ENCODE measurements around the gene BARD1.
"Not testable (repeated sequence)": the region's sequence is repeated elsewhere in the genome, so short reads cannot be mapped to it uniquely, and the experiment has no call there.

BARD1 gene

DNA sequence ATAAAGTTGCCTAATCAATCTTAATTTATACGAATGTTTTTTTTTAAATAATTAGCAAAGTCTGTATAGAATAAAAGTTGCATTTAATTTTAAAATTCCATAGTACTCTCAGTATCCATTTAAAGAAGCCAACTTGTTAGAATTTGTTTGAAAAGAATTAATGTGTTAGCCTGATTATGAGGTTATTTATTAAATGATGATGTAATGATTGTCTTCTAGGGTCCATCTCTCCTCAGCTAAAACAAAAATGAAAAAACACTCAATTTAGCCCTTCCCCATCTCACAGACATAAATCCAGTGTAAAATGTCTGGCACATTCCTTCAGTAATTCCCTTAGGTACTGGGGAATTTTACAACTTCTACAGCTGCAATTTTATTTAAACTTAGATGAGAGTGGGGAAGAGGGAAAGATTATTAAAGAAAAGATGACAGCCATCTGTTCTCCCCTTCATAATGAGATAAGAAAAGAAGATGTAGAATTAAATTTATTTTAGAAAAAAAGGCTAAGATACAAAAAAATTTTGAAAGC is 68.6 kb downstream of the BARD1 start:
- TF ChIP-seq, protein P1, sequence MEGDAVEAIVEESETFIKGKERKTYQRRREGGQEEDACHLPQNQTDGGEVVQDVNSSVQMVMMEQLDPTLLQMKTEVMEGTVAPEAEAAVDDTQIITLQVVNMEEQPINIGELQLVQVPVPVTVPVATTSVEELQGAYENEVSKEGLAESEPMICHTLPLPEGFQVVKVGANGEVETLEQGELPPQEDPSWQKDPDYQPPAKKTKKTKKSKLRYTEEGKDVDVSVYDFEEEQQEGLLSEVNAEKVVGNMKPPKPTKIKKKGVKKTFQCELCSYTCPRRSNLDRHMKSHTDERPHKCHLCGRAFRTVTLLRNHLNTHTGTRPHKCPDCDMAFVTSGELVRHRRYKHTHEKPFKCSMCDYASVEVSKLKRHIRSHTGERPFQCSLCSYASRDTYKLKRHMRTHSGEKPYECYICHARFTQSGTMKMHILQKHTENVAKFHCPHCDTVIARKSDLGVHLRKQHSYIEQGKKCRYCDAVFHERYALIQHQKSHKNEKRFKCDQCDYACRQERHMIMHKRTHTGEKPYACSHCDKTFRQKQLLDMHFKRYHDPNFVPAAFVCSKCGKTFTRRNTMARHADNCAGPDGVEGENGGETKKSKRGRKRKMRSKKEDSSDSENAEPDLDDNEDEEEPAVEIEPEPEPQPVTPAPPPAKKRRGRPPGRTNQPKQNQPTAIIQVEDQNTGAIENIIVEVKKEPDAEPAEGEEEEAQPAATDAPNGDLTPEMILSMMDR (IDR thresholded peaks at IDR 0.05; ENCODE audit: insufficient read depth, low read length, poor library complexity, severe bottlenecking) = no peak
- DNase-seq (ENCODE audit: extremely low read depth, insufficient read length) = no peak
- H3K4me3 ChIP-seq (replicated peaks; ENCODE audit: low read depth, low read length) = no peak overlapping the region
- H3K36me3 ChIP-seq (ENCODE audit: control insufficient read depth, insufficient read depth, low read length) = no peaks in the 10 kb centered on the region; the same call in none of the 2 replicates
- H3K27me3 ChIP-seq (replicated peaks; ENCODE audit: control insufficient read depth, insufficient read depth, low read length) = no peaks in the 10 kb centered on the region

DNA sequence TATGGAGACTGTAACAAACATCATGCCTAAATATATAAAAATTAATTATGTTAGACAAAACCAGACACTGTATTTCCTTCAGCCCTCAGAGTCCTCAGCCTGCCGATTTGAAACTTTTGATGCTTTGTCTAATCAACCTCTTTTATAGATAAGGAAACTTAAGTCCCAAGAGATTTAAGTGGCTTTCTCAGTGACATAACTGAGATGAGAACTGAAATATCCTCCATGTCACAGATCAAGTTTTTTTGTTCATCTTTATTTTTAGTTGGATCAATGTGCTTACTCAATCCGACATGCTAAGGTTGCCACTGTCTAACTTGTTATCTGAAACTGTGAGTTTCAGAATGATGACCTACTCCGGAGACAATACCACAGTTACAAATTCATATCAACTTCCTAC is 72.3 kb downstream of the BARD1 start:
- Histone ChIP-seq H3K36me3 (ENCODE audit: control insufficient read depth, insufficient read depth, low read length) (no peaks in the 10 kb centered on the region), H3K4me3 (replicated peaks; ENCODE audit: low read depth, low read length) (no peak overlapping the region), H3K27me3 (replicated peaks; ENCODE audit: control insufficient read depth, insufficient read depth, low read length) (no peaks in the 10 kb centered on the region)
- TF ChIP-seq, protein P1 (IDR thresholded peaks at IDR 0.05; ENCODE audit: insufficient read depth, low read length, poor library complexity, severe bottlenecking) = no peak
- DNase-seq (ENCODE audit: extremely low read depth, insufficient read length) = peak; percentile 74

DNA sequence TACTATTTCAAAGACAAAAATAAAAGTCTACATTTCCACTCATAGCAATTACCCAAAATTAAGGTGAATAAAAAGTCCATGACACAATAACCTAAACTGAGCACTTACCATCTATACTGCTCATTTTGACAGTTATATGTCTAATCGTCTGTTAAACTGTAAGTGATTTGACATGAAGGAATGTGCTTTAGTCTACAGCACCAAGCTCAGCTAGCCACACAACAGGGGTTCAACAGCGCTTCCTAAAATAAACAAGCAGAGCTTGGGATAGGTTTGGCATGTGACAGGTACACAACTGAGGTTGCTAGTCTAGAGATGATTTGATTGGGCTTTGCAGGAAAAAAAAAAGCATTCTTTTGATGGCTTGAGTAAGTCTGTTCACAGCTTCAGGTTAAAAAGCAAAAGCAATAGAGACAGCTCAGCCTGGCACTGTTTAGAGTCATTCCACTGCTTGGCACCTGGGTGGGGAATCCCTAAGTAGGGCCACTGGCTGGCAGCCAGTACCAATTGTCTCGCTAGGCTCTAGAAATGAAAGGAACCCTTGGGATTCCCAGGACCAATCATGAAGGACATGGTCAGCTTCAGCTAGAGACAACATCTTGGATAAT is 78.6 kb downstream of the BARD1 start:
- Histone ChIP-seq H3K4me3 (replicated peaks; ENCODE audit: low read depth, low read length) (no peak overlapping the region), H3K27me3 (replicated peaks; ENCODE audit: control insufficient read depth, insufficient read depth, low read length) (no peaks in the 10 kb centered on the region), H3K36me3 (ENCODE audit: control insufficient read depth, insufficient read depth, low read length) (peaks cover 3% of the 10 kb centered on the region)
- TF ChIP-seq, protein P1 (IDR thresholded peaks at IDR 0.05; ENCODE audit: insufficient read depth, low read length, poor library complexity, severe bottlenecking) = no peak
- no peak for DNase-seq (ENCODE audit: extremely low read depth, insufficient read length)

DNA sequence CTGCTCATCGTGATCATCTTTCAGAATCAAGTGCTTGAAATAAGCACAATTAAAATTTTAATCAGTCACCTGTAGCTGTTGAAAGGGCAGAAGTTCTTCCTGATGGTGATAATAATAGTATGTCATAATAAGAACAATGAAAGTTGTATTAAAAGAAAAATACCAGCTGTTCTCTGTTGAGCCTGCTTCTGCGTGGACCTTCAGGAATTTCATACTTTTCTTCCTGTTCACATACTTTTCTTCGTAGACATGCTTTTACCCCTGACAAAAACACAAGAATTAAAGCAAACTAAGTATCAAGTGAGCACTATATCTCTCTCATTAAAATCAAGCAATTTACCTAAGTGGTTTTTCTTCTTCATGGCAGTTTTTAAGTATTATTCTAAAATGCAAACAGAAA is 79.2 kb downstream of the BARD1 start:
- TF ChIP-seq, protein P1 (IDR thresholded peaks at IDR 0.05; ENCODE audit: insufficient read depth, low read length, poor library complexity, severe bottlenecking) = no peak
- DNase-seq (ENCODE audit: extremely low read depth, insufficient read length) = no peak
- peaks cover 3% of the 10 kb centered on the region for H3K36me3 ChIP-seq (ENCODE audit: control insufficient read depth, insufficient read depth, low read length)
- H3K27me3 ChIP-seq (replicated peaks; ENCODE audit: control insufficient read depth, insufficient read depth, low read length) = no peaks in the 10 kb centered on the region
- H3K4me3 ChIP-seq (replicated peaks; ENCODE audit: low read depth, low read length) = no peak overlapping the region

DNA sequence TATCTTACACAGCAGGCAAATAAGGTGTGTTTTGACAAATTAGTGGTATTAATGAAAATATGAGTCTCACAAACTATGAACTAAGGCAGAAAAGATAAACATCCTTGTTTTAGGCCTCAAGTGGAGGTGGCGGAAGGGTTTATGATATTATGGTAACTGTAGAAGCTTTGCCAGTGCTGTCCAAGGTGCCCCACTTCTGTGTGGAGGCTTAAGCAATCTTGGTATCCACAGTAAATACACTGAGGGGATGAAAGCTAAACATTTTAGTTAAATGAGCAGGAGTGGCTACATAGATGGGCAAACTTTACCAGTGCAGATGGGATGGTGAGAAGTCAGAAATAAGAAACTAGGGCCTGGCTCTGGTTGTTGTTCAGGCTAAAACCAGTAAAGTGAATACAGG is 84.7 kb downstream of the BARD1 start:
- Histone ChIP-seq H3K4me3 (replicated peaks; ENCODE audit: low read depth, low read length) (no peak overlapping the region), H3K27me3 (replicated peaks; ENCODE audit: control insufficient read depth, insufficient read depth, low read length) (no peaks in the 10 kb centered on the region), H3K36me3 (ENCODE audit: control insufficient read depth, insufficient read depth, low read length) (peaks cover 3% of the 10 kb centered on the region)
- TF ChIP-seq, protein P1 (IDR thresholded peaks at IDR 0.05; ENCODE audit: insufficient read depth, low read length, poor library complexity, severe bottlenecking) = no peak
- DNase-seq (ENCODE audit: extremely low read depth, insufficient read length) = no peak

DNA sequence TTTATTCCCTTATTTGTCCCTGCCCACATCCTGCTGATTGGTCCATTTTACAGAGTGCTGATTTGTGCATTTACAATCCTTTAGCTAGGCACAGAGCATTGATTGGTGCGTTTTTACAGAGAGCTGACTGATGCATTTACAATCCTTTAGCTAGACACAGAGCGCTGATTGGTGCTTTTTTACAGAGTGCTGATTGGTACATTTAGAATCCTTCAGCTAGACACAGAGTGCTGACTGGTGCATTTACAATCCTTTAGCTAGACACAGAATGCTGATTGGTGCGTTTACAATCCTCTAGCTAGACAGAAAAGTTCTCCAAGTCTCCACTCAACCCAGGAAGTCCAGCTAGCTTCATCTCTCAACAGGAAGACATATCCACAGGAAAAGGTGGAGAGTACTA is 91.6 kb downstream of the BARD1 start:
- H3K36me3 ChIP-seq (ENCODE audit: control insufficient read depth, insufficient read depth, low read length); DNase-seq (ENCODE audit: extremely low read depth, insufficient read length); H3K4me3 ChIP-seq (replicated peaks; ENCODE audit: low read depth, low read length); H3K27me3 ChIP-seq (replicated peaks; ENCODE audit: control insufficient read depth, insufficient read depth, low read length): not testable (repeated sequence)

Measured in GM06990 (cell line).